Testis (tissue), 2 donors: ENCODE measurements around the gene ECD.

Experiments
- CTCF ChIP-seq, 3 experiments: fragments of 450-650 bp in 2 of 3; fragments of 200-600 bp in 1 of 3; sonication (generic) in 1 of 3; IDR thresholded peaks; one replicate each; pipeline ENCODE4 v1.5.1; 2016 to 2019; ENCODE audit warnings: antibody characterized with exemption in 3 of 3, mild to moderate bottlenecking in 2 of 3, moderate library complexity in 1 of 3
- POLR2A ChIP-seq: fragments of 450-650 bp; IDR thresholded peaks from one replicate; pipeline ENCODE4 v1.6.1; 2017; ENCODE audit warnings: antibody characterized with exemption, mild to moderate bottlenecking, moderate library complexity

GRCh38 chr10:73131301-73131700, 36.5 kb downstream of the ECD start:
- no peak for TF ChIP-seq CTCF (IDR thresholded peaks at IDR 0.05)
- TF ChIP-seq POLR2A = no peak
